Fibroblast of pulmonary artery (primary cell): ENCODE results near the gene KIRREL3.

Experiments used
- DNase-seq: peaks from one replicate; pipeline ENCODE4 v3.0.0-alpha.2; 2010; ENCODE audit warnings: low read depth
- H3K4me3 ChIP-seq: replicated peaks from 2 replicates; pipeline ENCODE4 v1.5.1; 2011; ENCODE audit warnings: low read depth, mild to moderate bottlenecking, control low read depth, low read length, moderate library complexity
- CTCF ChIP-seq: IDR thresholded peaks from 2 replicates; pipeline ENCODE4 v1.5.1; 2011; ENCODE audit warnings: mild to moderate bottlenecking, control low read depth, low read length, inconsistent platforms; ENCODE audit errors: missing control alignments

KIRREL3 gene

GRCh38 chr11:126624506-126624905 is 376.1 kb downstream of the KIRREL3 start:
- DNase-seq: no peak
- TF ChIP-seq CTCF: no peak
- no peak overlapping the region for H3K4me3 ChIP-seq

DNA sequence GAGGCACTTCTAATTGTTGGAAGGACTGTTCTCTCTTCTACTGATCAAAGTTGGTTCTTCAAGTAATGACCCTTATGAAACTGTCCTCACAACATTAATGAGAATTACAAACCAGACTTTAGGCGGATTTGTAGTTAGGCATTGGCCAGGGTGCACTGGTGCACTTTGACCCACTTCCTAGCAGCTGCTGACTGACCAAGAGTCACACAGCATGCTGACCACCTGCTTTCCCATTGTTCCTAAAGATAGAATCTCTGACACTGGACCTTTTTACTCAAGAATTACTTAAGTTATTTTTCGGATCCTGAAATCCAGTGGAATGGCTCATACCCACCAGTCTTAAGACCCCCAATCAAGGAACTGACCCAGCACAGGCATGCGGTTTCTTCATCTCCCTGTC is 381.1 kb downstream of the KIRREL3 start:
- no peak for TF ChIP-seq CTCF
- no peak for DNase-seq
- no peak overlapping the region for H3K4me3 ChIP-seq

- H3K4me3 ChIP-seq: no peak overlapping the region
- TF ChIP-seq CTCF: no peak
- no peak for DNase-seq
Observed at GRCh38 chr11:126615845-126616244, 384.7 kb downstream of the KIRREL3 start.

DNA sequence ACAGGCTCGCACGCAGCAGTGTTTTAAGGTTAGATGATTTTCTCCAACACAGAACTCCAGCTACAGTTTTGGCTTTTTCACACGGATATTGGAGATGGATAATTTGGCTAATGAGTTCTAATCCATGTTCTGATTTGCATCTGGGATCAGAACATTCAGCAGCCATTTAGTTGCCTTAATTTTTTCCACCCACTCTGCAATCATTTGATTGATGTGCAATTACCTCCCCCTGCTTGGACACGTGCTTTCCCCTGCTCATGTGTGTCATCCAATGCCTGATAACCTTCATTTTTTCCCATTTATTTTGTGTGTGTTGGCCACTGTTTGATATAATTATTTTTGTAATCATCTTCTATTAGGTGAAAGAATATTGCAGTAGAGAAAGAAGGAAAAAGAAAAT is 387.3 kb downstream of the KIRREL3 start:
- no peak overlapping the region for H3K4me3 ChIP-seq
- no peak for DNase-seq
- TF ChIP-seq CTCF: no peak

DNA sequence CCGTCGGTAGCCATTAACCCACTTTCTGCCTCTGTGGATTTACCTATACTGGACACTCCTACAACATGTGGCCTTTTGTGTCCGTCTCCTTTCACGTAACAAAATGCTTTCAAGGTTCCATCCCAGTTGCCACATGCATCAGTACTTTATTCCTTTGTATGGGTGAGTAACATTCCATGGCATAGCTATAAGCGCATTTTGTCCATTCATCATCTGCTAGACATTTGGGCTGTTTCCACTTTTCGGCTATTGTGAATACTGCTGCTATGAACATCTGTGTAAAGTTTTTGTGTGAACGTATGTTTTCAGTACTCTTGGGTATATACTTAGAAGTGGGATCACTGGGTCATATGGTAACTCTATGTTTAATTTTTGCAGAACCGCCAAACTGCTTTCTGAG is 387.9 kb downstream of the KIRREL3 start:
- no peak for TF ChIP-seq CTCF
- H3K4me3 ChIP-seq: no peak overlapping the region
- no peak for DNase-seq

- DNase-seq: no peak
Observed at GRCh38 chr11:126611438-126611837, 389.1 kb downstream of the KIRREL3 start.

GRCh38 chr11:126608658-126609057 is 391.9 kb downstream of the KIRREL3 start:
- no peak for TF ChIP-seq CTCF
- no peak for DNase-seq
- H3K4me3 ChIP-seq: no peak overlapping the region

More at GRCh38 chr11:126611438-126611837, 389.1 kb downstream of the KIRREL3 start:
- no peak overlapping the region for H3K4me3 ChIP-seq
- TF ChIP-seq CTCF: no peak
